ENCODE data around the gene GBX1.

- TF ChIP-seq CTCF (conservative IDR thresholded peaks at IDR 0.05; ENCODE audit: low read length) (no peak), EZH2phosphoT487 (IDR thresholded peaks at IDR 0.05; ENCODE audit: borderline replicate concordance, low read depth, low read length) (no peak)
Measured at GRCh38 chr7:151161757-151162156, 5.7 kb downstream of the GBX1 start.

Measured in OCI-LY7 (cell line).